ENCODE data around the gene SMIM24. TPM values are rescaled to one million over a fixed set of nuclear protein-coding genes. Genes with fewer than 3 reads are reported as not detected.

Gene SMIM24
- total and polyA plus RNA-seq, 2 donors (not counting 1 experiment from before 2014, with no cell fraction given), result not detected

DNA sequence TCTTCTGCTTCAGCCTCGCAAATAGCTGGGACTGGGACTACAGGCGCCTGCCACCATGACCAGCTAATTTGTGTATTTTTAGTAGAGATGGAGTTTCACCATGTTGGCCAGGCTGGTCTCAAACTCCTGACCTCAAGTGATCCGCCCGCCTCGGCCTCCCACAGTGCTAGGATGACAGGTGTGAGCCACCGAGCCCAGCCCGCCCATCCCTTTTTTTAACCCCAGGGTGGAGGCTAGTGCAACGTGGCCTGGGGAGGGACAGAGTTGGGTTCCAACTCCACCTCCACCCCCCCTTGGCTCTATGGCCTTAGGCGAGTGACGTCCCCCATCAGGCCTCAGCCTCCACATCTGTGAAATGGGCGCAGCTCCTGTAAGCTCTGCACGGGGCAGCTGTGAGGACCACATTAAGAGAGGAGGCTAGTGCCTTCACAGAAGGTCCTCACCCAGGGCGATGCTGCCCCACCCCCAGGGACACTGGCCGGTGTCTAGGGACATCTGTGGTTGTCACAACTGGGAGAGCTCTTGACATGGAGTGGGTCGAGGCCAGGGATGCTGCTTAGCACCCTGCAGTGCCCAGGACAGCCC, 37.7 kb downstream of the SMIM24 start:
- Histone ChIP-seq H4K20me1 (ENCODE audit: control insufficient read depth, insufficient read depth, low read length, poor library complexity, severe bottlenecking) (peaks cover 28% of the 10 kb centered on the region), H3K27ac (ENCODE audit: low read length in 2 of 2) (no peak overlapping the region), H3K4me3 (ENCODE audit: control extremely low read depth in 1 of 5, extremely low read depth in 1 of 5, insufficient read depth in 1 of 5, low read depth in 2 of 5, low read length in 4 of 5) (no peak overlapping the region), H3K36me3 (replicated peaks in 1 of 2; ENCODE audit: control extremely low read depth in 1 of 2, control insufficient read depth in 1 of 2, extremely low read depth in 1 of 2, insufficient read depth in 2 of 2, low read length in 1 of 2) (no peaks in the 10 kb centered on the region), H3K4me2 (replicated peaks; ENCODE audit: low read depth, low read length, poor library complexity, severe bottlenecking) (no peak overlapping the region), H3K79me2 (ENCODE audit: control insufficient read depth, insufficient read depth, low read length) (peaks cover 21% of the 10 kb centered on the region), H3K9me3 (ENCODE audit: control extremely low read depth in 1 of 3, control insufficient read depth in 2 of 3, insufficient read depth in 1 of 3, low read length in 2 of 3) (no peaks in the 10 kb centered on the region), H3K4me1 (ENCODE audit: control insufficient read depth in 2 of 2, insufficient read depth in 2 of 2, low read length in 2 of 2) (no peaks in the 10 kb centered on the region), H3K27me3 (replicated peaks in 1 of 4; ENCODE audit: control extremely low read depth in 1 of 4, control insufficient read depth in 3 of 4, insufficient read depth in 4 of 4, low read length in 3 of 4) (no peaks in the 10 kb centered on the region), H3K9ac (ENCODE audit: low read length) (no peak overlapping the region), H2AFZ (ENCODE audit: insufficient read depth, low read depth, low read length, poor library complexity, severe bottlenecking) (no peak overlapping the region)
- Mint-ChIP-seq H3K4me1 (peaks cover 1% of the 10 kb centered on the region), H3K9me3 (ENCODE audit: insufficient read depth) (no peaks in the 10 kb centered on the region), H3K4me3 (no peak overlapping the region), H3K27ac (no peak overlapping the region), H3K27me3 (no peaks in the 10 kb centered on the region)
- ChIA-PET CTCF (interaction anchor here (0.7 to 1.5 kb wide), 6 partner anchors 13 to 473 kb away, joined by 3 to 6 read pairs (median 4); no protein-coding TSS in a partner anchor), POLR2A (no interaction called here)
- WGBS (ENCODE audit: insufficient coverage), result 87% methylated on average over 11 of the region's 15 CpGs
- intact Hi-C loops (cut with micrococcal nuclease), result no loop called here
- TF ChIP-seq, protein P1, sequence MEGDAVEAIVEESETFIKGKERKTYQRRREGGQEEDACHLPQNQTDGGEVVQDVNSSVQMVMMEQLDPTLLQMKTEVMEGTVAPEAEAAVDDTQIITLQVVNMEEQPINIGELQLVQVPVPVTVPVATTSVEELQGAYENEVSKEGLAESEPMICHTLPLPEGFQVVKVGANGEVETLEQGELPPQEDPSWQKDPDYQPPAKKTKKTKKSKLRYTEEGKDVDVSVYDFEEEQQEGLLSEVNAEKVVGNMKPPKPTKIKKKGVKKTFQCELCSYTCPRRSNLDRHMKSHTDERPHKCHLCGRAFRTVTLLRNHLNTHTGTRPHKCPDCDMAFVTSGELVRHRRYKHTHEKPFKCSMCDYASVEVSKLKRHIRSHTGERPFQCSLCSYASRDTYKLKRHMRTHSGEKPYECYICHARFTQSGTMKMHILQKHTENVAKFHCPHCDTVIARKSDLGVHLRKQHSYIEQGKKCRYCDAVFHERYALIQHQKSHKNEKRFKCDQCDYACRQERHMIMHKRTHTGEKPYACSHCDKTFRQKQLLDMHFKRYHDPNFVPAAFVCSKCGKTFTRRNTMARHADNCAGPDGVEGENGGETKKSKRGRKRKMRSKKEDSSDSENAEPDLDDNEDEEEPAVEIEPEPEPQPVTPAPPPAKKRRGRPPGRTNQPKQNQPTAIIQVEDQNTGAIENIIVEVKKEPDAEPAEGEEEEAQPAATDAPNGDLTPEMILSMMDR (IDR thresholded peaks at IDR 0.05), result no peak
- TF ChIP-seq EZH2 (IDR thresholded peaks at IDR 0.05; ENCODE audit: borderline replicate concordance, insufficient read depth, low read depth, low read length, poor library complexity, severe bottlenecking), result no peak
- ATAC-seq (ENCODE audit: low read depth), result no peak
- DNase-seq, result no peak

DNA sequence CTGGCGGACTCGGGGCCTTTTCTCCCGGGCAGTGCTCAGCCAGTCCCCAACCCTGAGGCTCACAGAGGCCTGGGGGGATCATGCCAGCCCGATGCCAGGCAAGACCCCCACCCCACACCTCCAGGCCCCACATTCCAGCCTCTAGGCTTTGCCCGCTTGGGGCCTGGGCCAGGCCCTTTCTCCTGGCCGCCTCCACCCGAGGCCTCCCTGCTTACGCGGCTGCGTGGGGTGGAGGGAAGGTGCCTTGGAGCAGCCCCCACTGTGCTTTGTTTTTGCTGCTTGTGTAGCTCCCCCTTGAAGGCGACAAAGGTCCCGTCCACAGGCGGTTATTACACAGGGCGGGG, 38.4 kb downstream of the SMIM24 start:
- Histone ChIP-seq H3K4me1 (ENCODE audit: control insufficient read depth in 2 of 2, insufficient read depth in 2 of 2, low read length in 2 of 2) (no peaks in the 10 kb centered on the region), H2AFZ (ENCODE audit: insufficient read depth, low read depth, low read length, poor library complexity, severe bottlenecking) (no peak overlapping the region), H3K36me3 (replicated peaks in 1 of 2; ENCODE audit: control extremely low read depth in 1 of 2, control insufficient read depth in 1 of 2, extremely low read depth in 1 of 2, insufficient read depth in 2 of 2, low read length in 1 of 2) (no peaks in the 10 kb centered on the region), H3K27me3 (replicated peaks in 1 of 4; ENCODE audit: control extremely low read depth in 1 of 4, control insufficient read depth in 3 of 4, insufficient read depth in 4 of 4, low read length in 3 of 4) (no peaks in the 10 kb centered on the region), H3K9me3 (ENCODE audit: control extremely low read depth in 1 of 3, control insufficient read depth in 2 of 3, insufficient read depth in 1 of 3, low read length in 2 of 3) (no peaks in the 10 kb centered on the region), H4K20me1 (ENCODE audit: control insufficient read depth, insufficient read depth, low read length, poor library complexity, severe bottlenecking) (peaks cover 28% of the 10 kb centered on the region), H3K4me3 (ENCODE audit: control extremely low read depth in 1 of 5, extremely low read depth in 1 of 5, insufficient read depth in 1 of 5, low read depth in 2 of 5, low read length in 4 of 5) (no peak overlapping the region), H3K79me2 (ENCODE audit: control insufficient read depth, insufficient read depth, low read length) (peaks cover 21% of the 10 kb centered on the region), H3K4me2 (replicated peaks; ENCODE audit: low read depth, low read length, poor library complexity, severe bottlenecking) (no peak overlapping the region), H3K27ac (ENCODE audit: low read length in 2 of 2) (no peak overlapping the region), H3K9ac (ENCODE audit: low read length) (no peak overlapping the region)
- ATAC-seq (ENCODE audit: low read depth), result no peak
- CTCF ChIA-PET, result interaction anchor here (0.6 to 1.3 kb wide), 6 partner anchors 13 to 472 kb away, joined by 3 to 6 read pairs (median 4); no protein-coding TSS in a partner anchor
- Mint-ChIP-seq H3K4me1 (peaks cover 1% of the 10 kb centered on the region), H3K9me3 (ENCODE audit: insufficient read depth) (no peaks in the 10 kb centered on the region), H3K4me3 (no peak overlapping the region), H3K27me3 (no peaks in the 10 kb centered on the region), H3K27ac (no peak overlapping the region)
- intact Hi-C loops (cut with micrococcal nuclease), result no loop called here
- WGBS (ENCODE audit: insufficient coverage), result 95% methylated on average over 11 of the region's 14 CpGs
- POLR2A ChIA-PET, result no interaction called here
- no peak for DNase-seq
- no peak for TF ChIP-seq EZH2 (IDR thresholded peaks at IDR 0.05; ENCODE audit: borderline replicate concordance, insufficient read depth, low read depth, low read length, poor library complexity, severe bottlenecking)
- TF ChIP-seq, protein P1 (IDR thresholded peaks at IDR 0.05), result no peak

All from B cell (primary cell).